Neuronal stem cell (in vitro differentiated cells): ENCODE measurements around the gene ZFAND2A.

Experiments used
- DNase-seq: peaks from one replicate; pipeline ENCODE4 v3.0.0-alpha.2; 2013; ENCODE audit warnings: low spot score
- H2AFZ ChIP-seq: one replicate; pipeline ENCODE4 v1.6.1; 2013; ENCODE audit warnings: mild to moderate bottlenecking, low read length, inconsistent platforms
- H2AK5ac ChIP-seq: 2 replicates; pipeline ENCODE4 v1.6.1; 2013; ENCODE audit warnings: low read depth, mild to moderate bottlenecking, inconsistent platforms, low read length, moderate library complexity, mixed read lengths
- H2BK120ac ChIP-seq: 2 replicates; pipeline ENCODE4 v1.6.1; 2013; ENCODE audit warnings: low read depth, mild to moderate bottlenecking, inconsistent platforms, low read length, moderate library complexity, mixed read lengths
- H2BK12ac ChIP-seq: one replicate; pipeline ENCODE4 v1.6.1; 2013; ENCODE audit warnings: low read length, inconsistent platforms
- H2BK15ac ChIP-seq: 2 replicates; pipeline ENCODE4 v1.6.1; 2013; ENCODE audit warnings: mild to moderate bottlenecking, low read length, inconsistent platforms, mixed read lengths
- H2BK5ac ChIP-seq: one replicate; pipeline ENCODE4 v1.6.1; 2013; ENCODE audit warnings: inconsistent platforms, mild to moderate bottlenecking, low read length, moderate library complexity
- H3K14ac ChIP-seq: one replicate; pipeline ENCODE4 v1.6.1; 2013; ENCODE audit warnings: low read length, inconsistent platforms
- H3K18ac ChIP-seq: 2 replicates; pipeline ENCODE4 v1.6.1; 2013; ENCODE audit warnings: low read length, inconsistent platforms
- H3K23ac ChIP-seq: 2 replicates; pipeline ENCODE4 v1.6.1; 2013; ENCODE audit warnings: low read depth, mild to moderate bottlenecking, mixed read lengths, low read length, inconsistent platforms; ENCODE audit not compliant: poor library complexity
- H3K27ac ChIP-seq: replicated peaks from 3 replicates; pipeline ENCODE4 v1.5.1; 2013; ENCODE audit warnings: low read length, inconsistent platforms
- H3K27me3 ChIP-seq, 3 experiments: 2 replicates each; pipeline ENCODE4 v1.6.1; 2013; ENCODE audit warnings: low read length in 3 of 3, mild to moderate bottlenecking in 2 of 3, inconsistent platforms in 1 of 3, low read depth in 1 of 3, mixed read lengths in 1 of 3, moderate library complexity in 1 of 3; ENCODE audit not compliant: control insufficient read depth in 3 of 3, insufficient read depth in 3 of 3
- H3K36me3 ChIP-seq, 2 donors: replicated peaks in 1 of 2; 2 replicates each; pipeline ENCODE4 v1.6.1; 2013; ENCODE audit warnings: low read length in 2 of 2; ENCODE audit not compliant: control insufficient read depth in 2 of 2, insufficient read depth in 2 of 2
- H3K4ac ChIP-seq: 2 replicates; pipeline ENCODE4 v1.6.1; 2013; ENCODE audit warnings: inconsistent platforms, mild to moderate bottlenecking, low read length, moderate library complexity
- H3K4me1 ChIP-seq, 2 donors: 1 replicate in 1 of 2; 2 replicates in 1 of 2; pipeline ENCODE4 v1.6.1; 2013; ENCODE audit warnings: low read length in 2 of 2, low read depth in 1 of 2; ENCODE audit not compliant: control insufficient read depth in 2 of 2, insufficient read depth in 1 of 2
- H3K4me2 ChIP-seq: one replicate; pipeline ENCODE4 v1.6.1; 2013; ENCODE audit warnings: mild to moderate bottlenecking, low read length, inconsistent platforms; ENCODE audit not compliant: insufficient read depth, poor library complexity, severe bottlenecking
- H3K4me3 ChIP-seq, 2 donors: 2 replicates each; pipeline ENCODE4 v1.5.1; 2013; ENCODE audit warnings: low read length in 2 of 2, mild to moderate bottlenecking in 2 of 2, inconsistent platforms in 1 of 2, moderate library complexity in 1 of 2
- H3K79me1 ChIP-seq: one replicate; pipeline ENCODE4 v1.6.1; 2013; ENCODE audit warnings: low read depth, mild to moderate bottlenecking, inconsistent platforms, low read length, moderate library complexity
- H3K9ac ChIP-seq: one replicate; pipeline ENCODE4 v1.6.1; 2013; ENCODE audit warnings: mild to moderate bottlenecking, low read depth, low read length, inconsistent platforms; ENCODE audit not compliant: poor library complexity
- H3K9me3 ChIP-seq, 2 donors: replicated peaks in 1 of 2; 2 replicates each; pipeline versions ENCODE3 to v1.6.1; 2013; ENCODE audit warnings: low read length in 2 of 2, mild to moderate bottlenecking in 2 of 2, inconsistent platforms in 1 of 2, low read depth in 1 of 2, mixed read lengths in 1 of 2, moderate library complexity in 1 of 2; ENCODE audit not compliant: control insufficient read depth in 2 of 2, insufficient read depth in 1 of 2
- H4K8ac ChIP-seq: one replicate; pipeline ENCODE4 v1.6.1; 2013; ENCODE audit warnings: low read depth, mild to moderate bottlenecking, inconsistent platforms, low read length, moderate library complexity
- H4K91ac ChIP-seq: one replicate; pipeline ENCODE4 v1.6.1; 2013; ENCODE audit warnings: low read length, low read depth, mild to moderate bottlenecking, inconsistent platforms; ENCODE audit not compliant: poor library complexity
- WGBS, 2 donors: extraction: QIAGEN DNeasy Blood & Tissue Kit; methylation state at CpG; one replicate each; pipeline ENCODE4 v1.1.7; 2013; ENCODE audit warnings: missing lambda C conversion rate in 2 of 2, mixed read lengths in 1 of 2; ENCODE audit not compliant: insufficient read length in 2 of 2, insufficient replicate concordance in 1 of 2; ENCODE audit errors: extremely low coverage in 2 of 2; 5-methylcytosine and 5-hydroxymethylcytosine counted together

Gene ZFAND2A

DNA sequence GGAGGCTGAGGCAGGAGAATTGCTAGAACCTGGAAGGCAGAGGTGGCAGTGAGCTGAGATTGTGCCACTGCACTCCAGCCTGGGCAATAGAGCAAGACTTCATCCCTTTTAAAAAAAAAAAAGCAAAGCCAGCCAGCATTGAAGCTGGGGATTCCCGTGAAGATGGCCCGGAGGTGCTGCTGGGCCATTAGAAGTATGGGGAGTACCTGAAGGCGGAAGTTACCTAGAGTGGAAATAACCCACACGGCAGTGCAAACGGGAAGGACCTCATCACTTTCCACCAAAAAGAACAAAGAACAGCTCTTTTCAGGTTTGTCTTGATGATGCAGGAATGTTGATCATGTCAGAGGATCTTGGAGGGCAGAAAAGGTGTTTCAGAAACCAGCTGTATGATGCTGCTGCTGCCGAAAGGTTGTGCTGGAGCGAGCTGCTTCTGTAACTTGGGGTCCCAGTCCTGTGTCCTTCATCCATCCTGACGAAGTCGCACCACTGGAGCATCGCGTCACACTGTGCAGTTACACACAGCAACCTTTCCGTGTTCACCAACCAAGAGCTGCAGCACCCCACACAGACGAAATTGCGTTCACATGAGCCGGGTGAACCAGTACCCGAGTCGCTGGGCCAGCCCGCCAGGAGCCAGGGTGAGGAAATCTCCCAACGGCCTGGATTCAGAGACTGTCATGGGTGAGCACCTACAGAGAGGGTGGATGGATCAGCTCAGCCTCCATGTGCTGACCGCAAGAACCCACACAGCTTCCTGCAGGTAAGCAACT, 8.2 kb downstream of the ZFAND2A start:
- no peak overlapping the region for H2BK120ac ChIP-seq
- H2AK5ac ChIP-seq: no peak overlapping the region
- H3K4me1 ChIP-seq: no peaks in the 10 kb centered on the region
- no peaks in the 10 kb centered on the region for H3K79me1 ChIP-seq
- no peak overlapping the region for H3K18ac ChIP-seq
- peak overlapping the region in 1 of 2 donors; percentile 36 for H3K4me3 ChIP-seq
- H2BK15ac ChIP-seq: no peak overlapping the region
- no peak overlapping the region for H2BK5ac ChIP-seq
- H3K27ac ChIP-seq: no peak overlapping the region
- peaks cover 21 to 54% of the 10 kb centered on the region in 2 donors for H3K36me3 ChIP-seq
- WGBS, 2 donors: no CpG with 5 or more reads among the region's 20 CpGs
- H3K14ac ChIP-seq: no peak overlapping the region
- no peak overlapping the region for H3K4me2 ChIP-seq
- no peak overlapping the region for H2BK12ac ChIP-seq
- no peaks in the 10 kb centered on the region for H3K9me3 ChIP-seq
- no peaks in the 10 kb centered on the region for H3K27me3 ChIP-seq
- no peak overlapping the region for H4K91ac ChIP-seq
- no peak overlapping the region for H3K4ac ChIP-seq
- no peak overlapping the region for H3K23ac ChIP-seq
- no peak for DNase-seq
- no peak overlapping the region for H3K9ac ChIP-seq
- H4K8ac ChIP-seq: no peak overlapping the region
- no peak overlapping the region for H2AFZ ChIP-seq

- DNase-seq: no peak
- Histone ChIP-seq H4K91ac (no peak overlapping the region), H3K27ac (no peak overlapping the region), H3K9me3 (no peaks in the 10 kb centered on the region), H2AFZ (no peak overlapping the region), H2BK5ac (no peak overlapping the region), H3K36me3 (peaks cover 17 to 50% of the 10 kb centered on the region in 2 donors), H3K79me1 (no peaks in the 10 kb centered on the region), H3K18ac (no peak overlapping the region), H2BK15ac (no peak overlapping the region), H3K4ac (no peak overlapping the region), H4K8ac (no peak overlapping the region), H3K4me2 (no peak overlapping the region), H2BK120ac (no peak overlapping the region), H3K23ac (no peak overlapping the region), H2AK5ac (no peak overlapping the region), H3K4me3 (no peak overlapping the region), H3K4me1 (no peaks in the 10 kb centered on the region), H2BK12ac (no peak overlapping the region), H3K14ac (no peak overlapping the region), H3K9ac (no peak overlapping the region), H3K27me3 (no peaks in the 10 kb centered on the region)
- WGBS, 2 donors: no CpG with 5 or more reads among the region's 13 CpGs
These were observed 8.8 kb downstream of the ZFAND2A start for GRCh38 chr7:1151156-1151555.

DNA sequence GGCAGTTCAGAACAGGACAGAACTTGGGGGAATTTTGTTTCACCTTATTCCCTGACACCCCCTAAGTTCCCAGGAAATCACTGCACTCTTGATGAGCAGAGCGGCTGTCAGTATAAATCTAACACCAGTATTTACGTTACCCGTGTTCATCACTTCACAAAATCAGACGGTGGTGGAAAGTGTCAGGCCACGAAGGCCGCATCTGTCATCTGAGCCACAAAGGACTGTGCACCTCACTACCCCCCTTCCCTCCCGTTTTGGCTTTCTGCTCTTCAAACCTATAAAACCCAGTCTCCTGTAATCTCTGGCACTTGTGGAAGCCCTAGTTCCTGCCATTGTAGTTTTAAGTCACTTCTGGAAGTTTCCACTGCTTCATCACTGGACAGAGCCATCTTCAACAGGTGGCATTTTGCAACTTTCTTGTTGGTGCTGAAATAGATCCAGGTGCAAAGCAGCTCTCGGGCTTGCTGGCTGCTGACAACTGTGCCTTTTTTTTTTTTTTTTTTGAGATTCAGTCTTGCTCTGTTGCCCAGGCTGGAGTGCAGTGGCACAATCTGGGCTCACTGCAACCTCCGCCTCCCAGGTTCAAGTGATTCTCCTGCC, 9.5 kb downstream of the ZFAND2A start:
- Histone ChIP-seq H2BK12ac (no peak overlapping the region), H3K4me1 (no peaks in the 10 kb centered on the region), H2AK5ac (no peak overlapping the region), H2BK15ac (no peak overlapping the region), H3K36me3 (peaks cover 17 to 45% of the 10 kb centered on the region in 2 donors), H3K4ac (no peak overlapping the region), H3K9me3 (no peaks in the 10 kb centered on the region), H3K18ac (no peak overlapping the region), H3K9ac (no peak overlapping the region), H3K14ac (no peak overlapping the region), H3K4me3 (no peak overlapping the region), H3K27ac (no peak overlapping the region), H4K91ac (no peak overlapping the region), H2BK5ac (no peak overlapping the region), H2BK120ac (no peak overlapping the region), H3K27me3 (no peaks in the 10 kb centered on the region), H2AFZ (no peak overlapping the region), H4K8ac (no peak overlapping the region), H3K79me1 (no peaks in the 10 kb centered on the region), H3K4me2 (no peak overlapping the region), H3K23ac (no peak overlapping the region)
- no CpG with 5 or more reads among the region's 9 CpGs for WGBS, 2 donors
- no peak for DNase-seq

DNA sequence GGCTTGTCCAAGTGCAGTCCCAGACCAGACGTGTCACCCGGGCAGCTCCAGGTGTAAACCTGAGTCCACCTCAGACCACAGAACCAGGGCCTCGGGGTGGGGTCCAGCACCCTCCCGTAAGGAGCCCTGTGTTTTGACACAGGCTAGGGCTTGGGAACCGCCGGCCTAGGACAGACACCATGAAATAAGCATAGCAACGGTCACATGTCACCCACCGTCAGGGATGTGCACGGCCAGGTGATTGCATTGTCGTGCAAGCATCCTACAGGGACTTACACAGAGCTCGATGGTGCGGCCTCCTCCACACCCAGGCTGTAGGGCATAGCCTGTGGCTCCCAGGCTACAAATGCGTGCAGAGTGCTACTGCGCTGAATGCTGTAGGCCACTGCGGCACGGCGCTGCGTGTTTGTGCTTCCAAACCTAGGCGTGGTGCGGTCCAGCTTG, 10.6 kb downstream of the ZFAND2A start:
- H2BK15ac ChIP-seq: no peak overlapping the region
- H2BK12ac ChIP-seq: no peak overlapping the region
- no CpG with 5 or more reads among the region's 20 CpGs for WGBS, 2 donors

More for the DNA sequence above, 10.6 kb downstream of the ZFAND2A start:
- H3K4me2 ChIP-seq: no peak overlapping the region
- no peak overlapping the region for H3K18ac ChIP-seq
- H3K4me1 ChIP-seq: no peaks in the 10 kb centered on the region
- no peaks in the 10 kb centered on the region for H3K79me1 ChIP-seq
- H4K8ac ChIP-seq: no peak overlapping the region
- peak overlapping the region in 1 of 2 donors; percentile 3 for H3K4me3 ChIP-seq
- H3K23ac ChIP-seq: no peak overlapping the region
- no peak overlapping the region for H2AFZ ChIP-seq
- no peak overlapping the region for H3K4ac ChIP-seq
- H2BK120ac ChIP-seq: no peak overlapping the region
- no peak overlapping the region for H3K27ac ChIP-seq
- H3K36me3 ChIP-seq: peaks cover 17 to 34% of the 10 kb centered on the region in 2 donors
- no peak for DNase-seq
- no peak overlapping the region for H4K91ac ChIP-seq
- no peaks in the 10 kb centered on the region for H3K27me3 ChIP-seq
- no peaks in the 10 kb centered on the region for H3K9me3 ChIP-seq
- peak overlapping the region; percentile 9 for H3K9ac ChIP-seq
- no peak overlapping the region for H2BK5ac ChIP-seq
- H3K14ac ChIP-seq: no peak overlapping the region
- no peak overlapping the region for H2AK5ac ChIP-seq
